K562 (cell line): ENCODE measurements around the gene HPSE2. TPM values are rescaled to one million over a fixed set of nuclear protein-coding genes. Genes with fewer than 3 reads are reported as not detected.

ENCODE experiments used
- ATAC-seq: fragments of 200-7000 bp; cut with Tn5 transposase; 3 replicates; pipeline ENCODE4 v1.9.1; 2020; ENCODE audit warnings: moderate library complexity
- BruUV-seq: library from RNA; stranded (reverse); fragments of 400-500 nt; replicated peaks from 2 replicates; lab custom pipeline; 2021; lab: Mats Ljungman, UMichigan
- CTCF ChIA-PET: fragments of 300-600 bp; formaldehyde crosslinking; extraction: SDS; loops from one replicate; lab custom pipeline; 2021; ENCODE audit warnings: low intra/inter-chr PET ratio; lab: Yijun Ruan, JAX
- POLR2A ChIA-PET: fragments of 300-600, 350-650 bp; sonication (Branson Sonifier 250); formaldehyde crosslinking; extraction: SDS; loops from one replicate; lab custom pipeline; 2021; ENCODE audit warnings: antibody characterized with exemption, inconsistent platforms; lab: Yijun Ruan, JAX
- DNase-seq, 4 experiments: peaks; one replicate each; pipeline versions ENCODE4 v3.0.0 to v3.0.0-alpha.2; 2011 to 2018; ENCODE audit warnings: low spot score in 3 of 4, mixed read lengths in 3 of 4; ENCODE audit errors: extremely low read depth in 1 of 4
- FAIRE-seq: peaks from 2 replicates; lab custom pipeline; 2011; peaks lifted over from hg19 to GRCh38; lab: Jason Lieb, UNC
- H2AFZ ChIP-seq: 2 replicates; pipeline ENCODE4 v1.6.0; 2011; ENCODE audit warnings: low read depth, low read length, control low read depth, inconsistent platforms
- H3K27ac ChIP-seq: fragments of 200-600 bp; 3 replicates; pipeline ENCODE4 v1.8.0; 2011; ENCODE audit warnings: low read depth, mild to moderate bottlenecking, control low read depth, inconsistent platforms, low read length, moderate library complexity, mixed read lengths; ENCODE audit errors: extremely low read depth
- H3K27me3 ChIP-seq, 2 experiments: fragments of 300-600 bp in 1 of 2; 2 replicates in 1 of 2; 3 replicates in 1 of 2; pipeline versions ENCODE4 v1.6.0 to v1.8.0; 2011; ENCODE audit warnings: inconsistent platforms in 2 of 2, low read length in 2 of 2, mild to moderate bottlenecking in 1 of 2, mixed read lengths in 1 of 2, moderate library complexity in 1 of 2; ENCODE audit not compliant: control insufficient read depth in 2 of 2, insufficient read depth in 2 of 2
- H3K36me3 ChIP-seq: fragments of 300-600 bp; 3 replicates; pipeline ENCODE4 v1.8.0; 2011; ENCODE audit warnings: mild to moderate bottlenecking, low read length, inconsistent platforms; ENCODE audit not compliant: control insufficient read depth, insufficient read depth
- H3K4me1 ChIP-seq, 2 experiments: fragments of 200-600 bp in 1 of 2; replicated peaks in 1 of 2; 2 replicates in 1 of 2; 3 replicates in 1 of 2; pipeline versions ENCODE4 v1.5.1 to v1.8.0; 2011; ENCODE audit warnings: inconsistent platforms in 2 of 2, low read length in 2 of 2, mild to moderate bottlenecking in 1 of 2, mixed read lengths in 1 of 2, moderate library complexity in 1 of 2; ENCODE audit not compliant: control insufficient read depth in 2 of 2, insufficient read depth in 2 of 2
- H3K4me2 ChIP-seq: 2 replicates; pipeline ENCODE4 v1.6.1; 2011; ENCODE audit warnings: low read length, control low read depth, inconsistent platforms, mixed read lengths; ENCODE audit not compliant: insufficient read depth
- H3K4me3 ChIP-seq: fragments of 200-600 bp; sonication (generic), shearing (Covaris generic); 2 replicates; pipeline ENCODE4 v1.5.1; 2016; ENCODE audit warnings: control low read depth, inconsistent platforms
- H3K79me2 ChIP-seq: fragments of 200-600 bp; 3 replicates; pipeline ENCODE4 v1.8.0; 2011; ENCODE audit warnings: low read length, inconsistent platforms; ENCODE audit not compliant: control insufficient read depth, insufficient read depth
- H3K9ac ChIP-seq, 2 experiments: 2 replicates each; pipeline versions ENCODE4 v1.6.0 to v1.6.1; 2011; ENCODE audit warnings: low read depth in 2 of 2, low read length in 2 of 2, control low read depth in 1 of 2, inconsistent platforms in 1 of 2, mild to moderate bottlenecking in 1 of 2, mixed read lengths in 1 of 2; ENCODE audit not compliant: insufficient read depth in 1 of 2
- H3K9me1 ChIP-seq: one replicate; pipeline ENCODE4 v1.6.0; 2011; ENCODE audit warnings: inconsistent platforms, mild to moderate bottlenecking, low read length, moderate library complexity; ENCODE audit not compliant: control insufficient read depth, insufficient read depth
- H3K9me3 ChIP-seq: replicated peaks from 2 replicates; pipeline ENCODE4 v1.5.1; 2011; ENCODE audit warnings: low read depth, low read length, inconsistent platforms; ENCODE audit not compliant: control insufficient read depth, insufficient read depth
- H4K20me1 ChIP-seq: replicated peaks from 2 replicates; pipeline ENCODE4 v1.6.1; 2011; ENCODE audit warnings: low read length, inconsistent platforms, mixed read lengths; ENCODE audit not compliant: control insufficient read depth, insufficient read depth
- ARID1B ChIP-seq: fragments of 450-650 bp; IDR thresholded peaks from 2 replicates; pipeline ENCODE4 v1.6.1; 2016; ENCODE audit warnings: antibody characterized with exemption, mild to moderate bottlenecking, inconsistent platforms
- CBX3 ChIP-seq, 2 experiments: IDR thresholded peaks; 1 replicate in 1 of 2; 2 replicates in 1 of 2; pipeline ENCODE4 v1.6.1; 2012; ENCODE audit warnings: inconsistent platforms in 2 of 2, low read length in 2 of 2, borderline replicate concordance in 1 of 2, control low read depth in 1 of 2
- CHD2 ChIP-seq: IDR thresholded peaks from 2 replicates; pipeline ENCODE4 v1.6.1; 2011; ENCODE audit warnings: low read depth, low read length
- CSDE1 ChIP-seq, 2 experiments: fragments of 450-650 bp; IDR thresholded peaks; 2 replicates each; pipeline ENCODE4 v1.6.1; 2016; ENCODE audit warnings: mild to moderate bottlenecking in 1 of 2
- NR2F6 ChIP-seq: fragments of 450-650 bp; formaldehyde crosslinking; IDR thresholded peaks from 2 replicates; pipeline ENCODE4 v1.4.0; 2020; ENCODE audit warnings: mild to moderate bottlenecking
- RBM22 ChIP-seq: fragments of 200-400 bp; formaldehyde crosslinking; IDR thresholded peaks from 2 replicates; pipeline ENCODE4 v1.6.1; 2018; ENCODE audit warnings: low read length, low read depth; ENCODE audit not compliant: poor library complexity, severe bottlenecking
- SNIP1 ChIP-seq: fragments of 450-650 bp; IDR thresholded peaks from 2 replicates; pipeline ENCODE4 v1.7.1; 2017; ENCODE audit warnings: low read depth, mild to moderate bottlenecking
- TAL1 ChIP-seq: fragments of 450-650 bp; IDR thresholded peaks from 2 replicates; pipeline ENCODE4 v1.6.1; 2016; ENCODE audit warnings: mild to moderate bottlenecking
- U2AF2 ChIP-seq: fragments of 200-400 bp; formaldehyde crosslinking; optimal IDR thresholded peaks from 2 replicates; pipeline ENCODE3; 2017; ENCODE audit warnings: low read depth, mild to moderate bottlenecking, low read length
- ZNF175 ChIP-seq: fragments of 200-800 bp; sonication (Bioruptor generic); IDR thresholded peaks from 2 replicates; pipeline ENCODE4 v1.6.1; 2016; ENCODE audit warnings: low read depth, mild to moderate bottlenecking, missing genetic modification characterization, missing compliant biosample characterization
- WGBS: fragments of 100-300 bp; shearing (Covaris generic); methylation state at CpG from one replicate; pipeline ENCODE4 v1.1.6; 2016; ENCODE audit warnings: low coverage, mixed read lengths; ENCODE audit not compliant: insufficient coverage; ENCODE audit errors: missing lambda C conversion rate; 5-methylcytosine and 5-hydroxymethylcytosine counted together
- in situ Hi-C: fragments of 300-500 bp; cut with MboI; formaldehyde crosslinking; loops from 4 replicates; pipeline ENCODE4 v1.15.0; 2018; ENCODE audit warnings: inconsistent platforms, mixed read lengths
- intact Hi-C: fragments of 100-400 bp; cut with micrococcal nuclease; formaldehyde crosslinking; loops from 2 replicates; pipeline ENCODE4 v1.14.2; 2022
- polyA plus RNA-seq, 8 experiments: library from polyadenylated mRNA; depleted of rRNA in 4 of 8; stranded (reverse) in 5 of 8; unstranded in 3 of 8; fragments of >200 nt; fragmentation: Nextera tagmentation in 2 of 8; fragmentation: Illumina TruSeq in 1 of 8; extraction: Ambion mirVana in 2 of 8; extraction: Trizol in 1 of 8; gene quantifications; 2 replicates each; pipeline versions ENCODE4 v1.2.1 to v1.2.3, GENCODE V29; 2011 to 2014; ENCODE audit warnings: inconsistent platforms in 1 of 8, missing spikeins in 1 of 8
- total RNA-seq, 7 experiments: library from RNA; depleted of rRNA in 6 of 7; stranded (reverse); fragments of >200 nt in 6 of 7; fragmentation: Illumina TruSeq in 2 of 7; extraction: Trizol in 2 of 7; gene quantifications; 2 replicates each; pipeline versions ENCODE4 v1.2.1 to v1.2.3, GENCODE V29; 2011 to 2021; ENCODE audit warnings: low replicate concordance in 1 of 7
- TF ChIP-seq, protein P1 (sequence below): sonication (generic); formaldehyde crosslinking; IDR thresholded peaks from 2 replicates; pipeline ENCODE4 v1.8.1; 2022; ENCODE audit warnings: missing genetic modification reagents
- TF ChIP-seq, protein P2 (sequence below): sonication (generic); formaldehyde crosslinking; IDR thresholded peaks from 2 replicates; pipeline ENCODE4 v1.8.0; 2023; ENCODE audit warnings: mild to moderate bottlenecking, missing genetic modification reagents
- TF ChIP-seq, protein P3 (sequence below): fragments of 450-650 bp; IDR thresholded peaks from 2 replicates; pipeline ENCODE4 v1.6.1; 2016; ENCODE audit warnings: missing biosample characterization, missing genetic modification characterization
- TF ChIP-seq, protein P4 (sequence below): sonication (generic); formaldehyde crosslinking; IDR thresholded peaks from 2 replicates; pipeline ENCODE4 v1.8.1; 2022; ENCODE audit warnings: missing genetic modification reagents
- TF ChIP-seq, protein P5 (sequence below): fragments of 450-650 bp; IDR thresholded peaks from 2 replicates; pipeline ENCODE4 v1.6.1; 2017; ENCODE audit warnings: antibody characterized with exemption

HPSE2 gene
- total and polyA plus RNA-seq, 9 of the 15 experiments (the other 6 are each of a cell fraction or from before 2014, with no cell fraction given) = 0.03 to 0.10 (median 0.04) TPM; not detected in 2

DNA sequence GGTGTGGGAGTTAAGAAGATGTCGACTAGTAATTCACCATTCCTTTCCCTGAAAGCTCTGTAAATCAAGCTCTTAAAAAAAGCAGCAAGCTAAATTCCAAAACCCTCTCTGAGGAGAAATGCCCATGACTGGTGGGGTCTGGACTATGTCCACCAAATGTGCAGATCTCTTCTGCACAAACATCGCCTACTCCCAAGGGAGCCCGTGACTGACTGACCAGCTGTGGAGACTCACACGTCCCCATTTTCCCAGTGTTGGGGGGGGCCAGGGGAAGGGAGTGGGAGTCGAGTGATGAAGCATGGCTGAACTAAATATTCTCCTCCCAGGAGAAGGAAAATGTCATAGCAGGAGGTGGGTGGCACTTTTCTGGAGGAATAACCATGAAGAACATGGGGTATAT lies 624.8 kb downstream of the HPSE2 start:
- DNase-seq = no peak
- in situ Hi-C loops = no loop called here
- TF ChIP-seq, protein P1, sequence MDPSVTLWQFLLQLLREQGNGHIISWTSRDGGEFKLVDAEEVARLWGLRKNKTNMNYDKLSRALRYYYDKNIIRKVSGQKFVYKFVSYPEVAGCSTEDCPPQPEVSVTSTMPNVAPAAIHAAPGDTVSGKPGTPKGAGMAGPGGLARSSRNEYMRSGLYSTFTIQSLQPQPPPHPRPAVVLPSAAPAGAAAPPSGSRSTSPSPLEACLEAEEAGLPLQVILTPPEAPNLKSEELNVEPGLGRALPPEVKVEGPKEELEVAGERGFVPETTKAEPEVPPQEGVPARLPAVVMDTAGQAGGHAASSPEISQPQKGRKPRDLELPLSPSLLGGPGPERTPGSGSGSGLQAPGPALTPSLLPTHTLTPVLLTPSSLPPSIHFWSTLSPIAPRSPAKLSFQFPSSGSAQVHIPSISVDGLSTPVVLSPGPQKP (CRISPR knock-in tag) = no peak
- no peak for TF ChIP-seq CHD2
- no peak for TF ChIP-seq ARID1B
- TF ChIP-seq, protein P2, sequence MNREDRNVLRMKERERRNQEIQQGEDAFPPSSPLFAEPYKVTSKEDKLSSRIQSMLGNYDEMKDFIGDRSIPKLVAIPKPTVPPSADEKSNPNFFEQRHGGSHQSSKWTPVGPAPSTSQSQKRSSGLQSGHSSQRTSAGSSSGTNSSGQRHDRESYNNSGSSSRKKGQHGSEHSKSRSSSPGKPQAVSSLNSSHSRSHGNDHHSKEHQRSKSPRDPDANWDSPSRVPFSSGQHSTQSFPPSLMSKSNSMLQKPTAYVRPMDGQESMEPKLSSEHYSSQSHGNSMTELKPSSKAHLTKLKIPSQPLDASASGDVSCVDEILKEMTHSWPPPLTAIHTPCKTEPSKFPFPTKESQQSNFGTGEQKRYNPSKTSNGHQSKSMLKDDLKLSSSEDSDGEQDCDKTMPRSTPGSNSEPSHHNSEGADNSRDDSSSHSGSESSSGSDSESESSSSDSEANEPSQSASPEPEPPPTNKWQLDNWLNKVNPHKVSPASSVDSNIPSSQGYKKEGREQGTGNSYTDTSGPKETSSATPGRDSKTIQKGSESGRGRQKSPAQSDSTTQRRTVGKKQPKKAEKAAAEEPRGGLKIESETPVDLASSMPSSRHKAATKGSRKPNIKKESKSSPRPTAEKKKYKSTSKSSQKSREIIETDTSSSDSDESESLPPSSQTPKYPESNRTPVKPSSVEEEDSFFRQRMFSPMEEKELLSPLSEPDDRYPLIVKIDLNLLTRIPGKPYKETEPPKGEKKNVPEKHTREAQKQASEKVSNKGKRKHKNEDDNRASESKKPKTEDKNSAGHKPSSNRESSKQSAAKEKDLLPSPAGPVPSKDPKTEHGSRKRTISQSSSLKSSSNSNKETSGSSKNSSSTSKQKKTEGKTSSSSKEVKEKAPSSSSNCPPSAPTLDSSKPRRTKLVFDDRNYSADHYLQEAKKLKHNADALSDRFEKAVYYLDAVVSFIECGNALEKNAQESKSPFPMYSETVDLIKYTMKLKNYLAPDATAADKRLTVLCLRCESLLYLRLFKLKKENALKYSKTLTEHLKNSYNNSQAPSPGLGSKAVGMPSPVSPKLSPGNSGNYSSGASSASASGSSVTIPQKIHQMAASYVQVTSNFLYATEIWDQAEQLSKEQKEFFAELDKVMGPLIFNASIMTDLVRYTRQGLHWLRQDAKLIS (CRISPR knock-in tag) = no peak
- TF ChIP-seq NR2F6 (CRISPR knock-in tag) = no peak
- TF ChIP-seq ZNF175 (CRISPR knock-in tag) = no peak
- TF ChIP-seq TAL1 = no peak
- TF ChIP-seq, protein P3, sequence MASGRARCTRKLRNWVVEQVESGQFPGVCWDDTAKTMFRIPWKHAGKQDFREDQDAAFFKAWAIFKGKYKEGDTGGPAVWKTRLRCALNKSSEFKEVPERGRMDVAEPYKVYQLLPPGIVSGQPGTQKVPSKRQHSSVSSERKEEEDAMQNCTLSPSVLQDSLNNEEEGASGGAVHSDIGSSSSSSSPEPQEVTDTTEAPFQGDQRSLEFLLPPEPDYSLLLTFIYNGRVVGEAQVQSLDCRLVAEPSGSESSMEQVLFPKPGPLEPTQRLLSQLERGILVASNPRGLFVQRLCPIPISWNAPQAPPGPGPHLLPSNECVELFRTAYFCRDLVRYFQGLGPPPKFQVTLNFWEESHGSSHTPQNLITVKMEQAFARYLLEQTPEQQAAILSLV (tag) = no peak
- TF ChIP-seq, protein P4, sequence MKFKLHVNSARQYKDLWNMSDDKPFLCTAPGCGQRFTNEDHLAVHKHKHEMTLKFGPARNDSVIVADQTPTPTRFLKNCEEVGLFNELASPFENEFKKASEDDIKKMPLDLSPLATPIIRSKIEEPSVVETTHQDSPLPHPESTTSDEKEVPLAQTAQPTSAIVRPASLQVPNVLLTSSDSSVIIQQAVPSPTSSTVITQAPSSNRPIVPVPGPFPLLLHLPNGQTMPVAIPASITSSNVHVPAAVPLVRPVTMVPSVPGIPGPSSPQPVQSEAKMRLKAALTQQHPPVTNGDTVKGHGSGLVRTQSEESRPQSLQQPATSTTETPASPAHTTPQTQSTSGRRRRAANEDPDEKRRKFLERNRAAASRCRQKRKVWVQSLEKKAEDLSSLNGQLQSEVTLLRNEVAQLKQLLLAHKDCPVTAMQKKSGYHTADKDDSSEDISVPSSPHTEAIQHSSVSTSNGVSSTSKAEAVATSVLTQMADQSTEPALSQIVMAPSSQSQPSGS (CRISPR knock-in tag) = no peak
- TF ChIP-seq CSDE1 (IDR thresholded peaks at IDR 0.05) = no peak
- TF ChIP-seq RBM22 = no peak
- no peak for TF ChIP-seq SNIP1
- TF ChIP-seq, protein P5, sequence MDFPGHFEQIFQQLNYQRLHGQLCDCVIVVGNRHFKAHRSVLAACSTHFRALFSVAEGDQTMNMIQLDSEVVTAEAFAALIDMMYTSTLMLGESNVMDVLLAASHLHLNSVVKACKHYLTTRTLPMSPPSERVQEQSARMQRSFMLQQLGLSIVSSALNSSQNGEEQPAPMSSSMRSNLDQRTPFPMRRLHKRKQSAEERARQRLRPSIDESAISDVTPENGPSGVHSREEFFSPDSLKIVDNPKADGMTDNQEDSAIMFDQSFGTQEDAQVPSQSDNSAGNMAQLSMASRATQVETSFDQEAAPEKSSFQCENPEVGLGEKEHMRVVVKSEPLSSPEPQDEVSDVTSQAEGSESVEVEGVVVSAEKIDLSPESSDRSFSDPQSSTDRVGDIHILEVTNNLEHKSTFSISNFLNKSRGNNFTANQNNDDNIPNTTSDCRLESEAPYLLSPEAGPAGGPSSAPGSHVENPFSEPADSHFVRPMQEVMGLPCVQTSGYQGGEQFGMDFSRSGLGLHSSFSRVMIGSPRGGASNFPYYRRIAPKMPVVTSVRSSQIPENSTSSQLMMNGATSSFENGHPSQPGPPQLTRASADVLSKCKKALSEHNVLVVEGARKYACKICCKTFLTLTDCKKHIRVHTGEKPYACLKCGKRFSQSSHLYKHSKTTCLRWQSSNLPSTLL = no peak
- no peak for TF ChIP-seq U2AF2
- no peak for TF ChIP-seq CBX3 (IDR thresholded peaks at IDR 0.05; ENCODE audit: borderline replicate concordance in 1 of 2, low read length in 2 of 2)

More for the DNA sequence above, 624.8 kb downstream of the HPSE2 start:
- ChIA-PET CTCF (no interaction called here), POLR2A (no interaction called here)
- FAIRE-seq = no peak
- Histone ChIP-seq H3K9me3 (no peaks in the 10 kb centered on the region), H2AFZ (no peak overlapping the region), H4K20me1 (no peaks in the 10 kb centered on the region), H3K27me3 (no peaks in the 10 kb centered on the region), H3K4me1 (no peaks in the 10 kb centered on the region), H3K9ac (no peak overlapping the region), H3K79me2 (no peaks in the 10 kb centered on the region), H3K27ac (no peak overlapping the region), H3K4me3 (no peak overlapping the region), H3K9me1 (no peaks in the 10 kb centered on the region), H3K36me3 (no peaks in the 10 kb centered on the region), H3K4me2 (no peak overlapping the region)
- intact Hi-C loops = no loop called here
- ATAC-seq = no peak
- 2% methylated on average over 5 of the region's 5 CpGs for WGBS
- BruUV-seq = no TSS peak
